Gastroesophageal sphincter (tissue), 3 donors: ENCODE results near the gene PWP2.

ENCODE experiments used
- CTCF ChIP-seq, 4 experiments: fragments of 200-600 bp in 2 of 4; fragments of 450-650 bp in 2 of 4; sonication (generic) in 1 of 4; IDR thresholded peaks; one replicate each; pipeline ENCODE4 v1.5.1; 2017 to 2019; ENCODE audit warnings: antibody characterized with exemption in 4 of 4, mild to moderate bottlenecking in 2 of 4, moderate library complexity in 2 of 4
- EP300 ChIP-seq: sonication (generic); formaldehyde crosslinking; IDR thresholded peaks from one replicate; pipeline ENCODE4 v1.6.1; 2017; ENCODE audit warnings: antibody characterized with exemption, mild to moderate bottlenecking
- POLR2A ChIP-seq, 2 donors: fragments of 450-650 bp; IDR thresholded peaks; one replicate each; pipeline ENCODE4 v1.6.1; 2017; ENCODE audit warnings: antibody characterized with exemption in 2 of 2, mild to moderate bottlenecking in 2 of 2, moderate library complexity in 1 of 2
- POLR2AphosphoS5 ChIP-seq: sonication (generic); formaldehyde crosslinking; IDR thresholded peaks from one replicate; pipeline ENCODE4 v1.6.1; 2017; ENCODE audit warnings: antibody characterized with exemption

- TF ChIP-seq CTCF (IDR thresholded peaks at IDR 0.05) (no peak), POLR2AphosphoS5 (no peak), EP300 (no peak), POLR2A (IDR thresholded peaks at IDR 0.05) (no peak)
These were observed 48.2 kb upstream of the PWP2 start for GRCh38 chr21:44058981-44059380.
